HepG2 (cell line): ENCODE measurements around the gene NEAT1. TPM values are rescaled to one million over a fixed set of nuclear protein-coding genes. Genes with fewer than 3 reads are reported as not detected.

Source experiments
- GABPB1 ChIP-seq: IDR thresholded peaks from 2 replicates; pipeline ENCODE4 v1.6.1; 2016; ENCODE audit warnings: mild to moderate bottlenecking, missing genetic modification reagents, moderate library complexity, missing compliant biosample characterization
- HMG20A ChIP-seq: IDR thresholded peaks from 2 replicates; pipeline ENCODE4 v1.6.1; 2016; ENCODE audit warnings: borderline replicate concordance
- IKZF5 ChIP-seq: IDR thresholded peaks from 2 replicates; pipeline ENCODE4 v1.6.1; 2018; ENCODE audit warnings: missing genetic modification reagents, mild to moderate bottlenecking, missing compliant biosample characterization
- MTA1 ChIP-seq: sonication (generic); formaldehyde crosslinking; IDR thresholded peaks from 2 replicates; pipeline ENCODE4 v1.4.0; 2020; ENCODE audit warnings: missing genetic modification reagents, mild to moderate bottlenecking, borderline replicate concordance
- NFRKB ChIP-seq: fragments of 450-650 bp; IDR thresholded peaks from 2 replicates; pipeline ENCODE4 v1.6.1; 2017
- NR2F2 ChIP-seq: IDR thresholded peaks from 2 replicates; pipeline ENCODE4 v1.6.1; 2012; ENCODE audit warnings: low read depth, inconsistent platforms, borderline replicate concordance
- RBFOX2 ChIP-seq: fragments of 200-400 bp; formaldehyde crosslinking; IDR thresholded peaks from 2 replicates; pipeline ENCODE4 v1.6.1; 2017; ENCODE audit warnings: low read depth, mild to moderate bottlenecking, low read length
- SALL1 ChIP-seq: sonication (generic); formaldehyde crosslinking; IDR thresholded peaks from 2 replicates; pipeline ENCODE4 v1.8.0; 2022; ENCODE audit warnings: mild to moderate bottlenecking, missing genetic modification reagents
- TEAD3 ChIP-seq: optimal IDR thresholded peaks from 2 replicates; pipeline ENCODE3; 2016; ENCODE audit warnings: borderline replicate concordance
- ZBTB3 ChIP-seq: sonication (generic); formaldehyde crosslinking; IDR thresholded peaks from 2 replicates; pipeline ENCODE4 v1.4.0; 2020; ENCODE audit warnings: low read depth, mild to moderate bottlenecking, moderate library complexity, missing genetic modification reagents, borderline replicate concordance
- ZNF841 ChIP-seq: sonication (generic); formaldehyde crosslinking; IDR thresholded peaks from 2 replicates; pipeline ENCODE4 v1.8.1; 2023; ENCODE audit warnings: missing genetic modification reagents, borderline replicate concordance
- polyA plus RNA-seq, 8 experiments: library from polyadenylated mRNA; depleted of rRNA in 3 of 8; stranded (reverse) in 7 of 8; unstranded in 1 of 8; fragments of >200 nt; fragmentation: Illumina TruSeq in 4 of 8; extraction: Trizol in 4 of 8; gene quantifications; 2 replicates each; pipeline versions ENCODE4 v1.2.1 to v1.2.3, GENCODE V29; 2011 to 2016; ENCODE audit warnings: low read depth in 4 of 8, missing spikeins in 1 of 8, mixed read lengths in 1 of 8; ENCODE audit not compliant: insufficient read depth in 1 of 8
- total RNA-seq, 5 experiments: library from RNA; depleted of rRNA; stranded (reverse); fragments of >200 nt; fragmentation: Illumina TruSeq; extraction: Trizol; gene quantifications; 2 replicates each; pipeline ENCODE4 v1.2.3, GENCODE V29; 2016; ENCODE audit warnings: low read depth in 1 of 5
- TF ChIP-seq, protein P1 (sequence below): sonication (generic); formaldehyde crosslinking; IDR thresholded peaks from 2 replicates; pipeline ENCODE4; 2020; ENCODE audit warnings: missing genetic modification reagents, mild to moderate bottlenecking, borderline replicate concordance
- TF ChIP-seq, protein P2 (sequence below): sonication (generic); formaldehyde crosslinking; IDR thresholded peaks from 2 replicates; pipeline ENCODE4 v1.4.0; 2020; ENCODE audit warnings: mild to moderate bottlenecking, missing genetic modification reagents
- TF ChIP-seq, protein P3 (sequence below): sonication (generic); formaldehyde crosslinking; IDR thresholded peaks from 2 replicates; pipeline ENCODE4 v1.4.0; 2020; ENCODE audit warnings: low read depth, missing genetic modification reagents
- TF ChIP-seq, protein P4 (sequence below): sonication (generic); formaldehyde crosslinking; IDR thresholded peaks from 2 replicates; pipeline ENCODE4 v1.4.0; 2020; ENCODE audit warnings: mild to moderate bottlenecking, missing genetic modification reagents

The NEAT1 gene
- total and polyA plus RNA-seq, 2 of the 13 experiments (the other 11 are each of a cell fraction or from before 2014, with no cell fraction given) = 20.5 to 41.2 TPM

- TF ChIP-seq ZBTB3 (CRISPR knock-in tag) (no peak), GABPB1 (CRISPR knock-in tag) (peak; percentile 42), SALL1 (CRISPR knock-in tag) (peak; percentile 80), ZNF841 (CRISPR knock-in tag) (no peak), NR2F2 (no peak), HMG20A (peak; percentile 36; the same call in 1 of the 2 replicates), TEAD3 (CRISPR knock-in tag) (peak; percentile 28), IKZF5 (peak; percentile 91; the same call in 1 of the 2 replicates), RBFOX2 (no peak; the same call in 1 of the 2 replicates), MTA1 (CRISPR knock-in tag) (peak; percentile 24; the same call in 1 of the 2 replicates), NFRKB (no peak)
- TF ChIP-seq, protein P1, sequence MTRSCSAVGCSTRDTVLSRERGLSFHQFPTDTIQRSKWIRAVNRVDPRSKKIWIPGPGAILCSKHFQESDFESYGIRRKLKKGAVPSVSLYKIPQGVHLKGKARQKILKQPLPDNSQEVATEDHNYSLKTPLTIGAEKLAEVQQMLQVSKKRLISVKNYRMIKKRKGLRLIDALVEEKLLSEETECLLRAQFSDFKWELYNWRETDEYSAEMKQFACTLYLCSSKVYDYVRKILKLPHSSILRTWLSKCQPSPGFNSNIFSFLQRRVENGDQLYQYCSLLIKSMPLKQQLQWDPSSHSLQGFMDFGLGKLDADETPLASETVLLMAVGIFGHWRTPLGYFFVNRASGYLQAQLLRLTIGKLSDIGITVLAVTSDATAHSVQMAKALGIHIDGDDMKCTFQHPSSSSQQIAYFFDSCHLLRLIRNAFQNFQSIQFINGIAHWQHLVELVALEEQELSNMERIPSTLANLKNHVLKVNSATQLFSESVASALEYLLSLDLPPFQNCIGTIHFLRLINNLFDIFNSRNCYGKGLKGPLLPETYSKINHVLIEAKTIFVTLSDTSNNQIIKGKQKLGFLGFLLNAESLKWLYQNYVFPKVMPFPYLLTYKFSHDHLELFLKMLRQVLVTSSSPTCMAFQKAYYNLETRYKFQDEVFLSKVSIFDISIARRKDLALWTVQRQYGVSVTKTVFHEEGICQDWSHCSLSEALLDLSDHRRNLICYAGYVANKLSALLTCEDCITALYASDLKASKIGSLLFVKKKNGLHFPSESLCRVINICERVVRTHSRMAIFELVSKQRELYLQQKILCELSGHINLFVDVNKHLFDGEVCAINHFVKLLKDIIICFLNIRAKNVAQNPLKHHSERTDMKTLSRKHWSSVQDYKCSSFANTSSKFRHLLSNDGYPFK (CRISPR knock-in tag) = no peak
- TF ChIP-seq, protein P2, sequence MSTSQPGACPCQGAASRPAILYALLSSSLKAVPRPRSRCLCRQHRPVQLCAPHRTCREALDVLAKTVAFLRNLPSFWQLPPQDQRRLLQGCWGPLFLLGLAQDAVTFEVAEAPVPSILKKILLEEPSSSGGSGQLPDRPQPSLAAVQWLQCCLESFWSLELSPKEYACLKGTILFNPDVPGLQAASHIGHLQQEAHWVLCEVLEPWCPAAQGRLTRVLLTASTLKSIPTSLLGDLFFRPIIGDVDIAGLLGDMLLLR = no peak
- TF ChIP-seq, protein P3, sequence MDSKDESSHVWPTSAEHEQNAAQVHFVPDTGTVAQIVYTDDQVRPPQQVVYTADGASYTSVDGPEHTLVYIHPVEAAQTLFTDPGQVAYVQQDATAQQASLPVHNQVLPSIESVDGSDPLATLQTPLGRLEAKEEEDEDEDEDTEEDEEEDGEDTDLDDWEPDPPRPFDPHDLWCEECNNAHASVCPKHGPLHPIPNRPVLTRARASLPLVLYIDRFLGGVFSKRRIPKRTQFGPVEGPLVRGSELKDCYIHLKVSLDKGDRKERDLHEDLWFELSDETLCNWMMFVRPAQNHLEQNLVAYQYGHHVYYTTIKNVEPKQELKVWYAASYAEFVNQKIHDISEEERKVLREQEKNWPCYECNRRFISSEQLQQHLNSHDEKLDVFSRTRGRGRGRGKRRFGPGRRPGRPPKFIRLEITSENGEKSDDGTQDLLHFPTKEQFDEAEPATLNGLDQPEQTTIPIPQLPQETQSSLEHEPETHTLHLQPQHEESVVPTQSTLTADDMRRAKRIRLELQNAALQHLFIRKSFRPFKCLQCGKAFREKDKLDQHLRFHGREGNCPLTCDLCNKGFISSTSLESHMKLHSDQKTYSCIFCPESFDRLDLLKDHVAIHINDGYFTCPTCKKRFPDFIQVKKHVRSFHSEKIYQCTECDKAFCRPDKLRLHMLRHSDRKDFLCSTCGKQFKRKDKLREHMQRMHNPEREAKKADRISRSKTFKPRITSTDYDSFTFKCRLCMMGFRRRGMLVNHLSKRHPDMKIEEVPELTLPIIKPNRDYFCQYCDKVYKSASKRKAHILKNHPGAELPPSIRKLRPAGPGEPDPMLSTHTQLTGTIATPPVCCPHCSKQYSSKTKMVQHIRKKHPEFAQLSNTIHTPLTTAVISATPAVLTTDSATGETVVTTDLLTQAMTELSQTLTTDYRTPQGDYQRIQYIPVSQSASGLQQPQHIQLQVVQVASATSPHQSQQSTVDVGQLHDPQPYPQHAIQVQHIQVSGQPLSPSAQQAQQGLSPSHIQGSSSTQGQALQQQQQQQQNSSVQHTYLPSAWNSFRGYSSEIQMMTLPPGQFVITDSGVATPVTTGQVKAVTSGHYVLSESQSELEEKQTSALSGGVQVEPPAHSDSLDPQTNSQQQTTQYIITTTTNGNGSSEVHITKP (CRISPR knock-in tag) = peak; percentile 65; the same call in 1 of the 2 replicates
- TF ChIP-seq, protein P4, sequence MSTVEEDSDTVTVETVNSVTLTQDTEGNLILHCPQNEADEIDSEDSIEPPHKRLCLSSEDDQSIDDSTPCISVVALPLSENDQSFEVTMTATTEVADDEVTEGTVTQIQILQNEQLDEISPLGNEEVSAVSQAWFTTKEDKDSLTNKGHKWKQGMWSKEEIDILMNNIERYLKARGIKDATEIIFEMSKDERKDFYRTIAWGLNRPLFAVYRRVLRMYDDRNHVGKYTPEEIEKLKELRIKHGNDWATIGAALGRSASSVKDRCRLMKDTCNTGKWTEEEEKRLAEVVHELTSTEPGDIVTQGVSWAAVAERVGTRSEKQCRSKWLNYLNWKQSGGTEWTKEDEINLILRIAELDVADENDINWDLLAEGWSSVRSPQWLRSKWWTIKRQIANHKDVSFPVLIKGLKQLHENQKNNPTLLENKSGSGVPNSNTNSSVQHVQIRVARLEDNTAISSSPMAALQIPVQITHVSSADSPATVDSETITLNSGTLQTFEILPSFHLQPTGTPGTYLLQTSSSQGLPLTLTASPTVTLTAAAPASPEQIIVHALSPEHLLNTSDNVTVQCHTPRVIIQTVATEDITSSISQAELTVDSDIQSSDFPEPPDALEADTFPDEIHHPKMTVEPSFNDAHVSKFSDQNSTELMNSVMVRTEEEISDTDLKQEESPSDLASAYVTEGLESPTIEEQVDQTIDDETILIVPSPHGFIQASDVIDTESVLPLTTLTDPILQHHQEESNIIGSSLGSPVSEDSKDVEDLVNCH (CRISPR knock-in tag) = no peak
Measured at GRCh38 chr11:65420979-65421793, 1.4 kb upstream of the NEAT1 start (continued).
